ENCODE results near the gene DGCR2. TPM values are rescaled to one million over a fixed set of nuclear protein-coding genes. Genes with fewer than 3 reads are reported as not detected.

The DGCR2 gene
- total and polyA plus RNA-seq, 2 experiments from 2014 or later, result 18.5 to 83.0 TPM

DNA sequence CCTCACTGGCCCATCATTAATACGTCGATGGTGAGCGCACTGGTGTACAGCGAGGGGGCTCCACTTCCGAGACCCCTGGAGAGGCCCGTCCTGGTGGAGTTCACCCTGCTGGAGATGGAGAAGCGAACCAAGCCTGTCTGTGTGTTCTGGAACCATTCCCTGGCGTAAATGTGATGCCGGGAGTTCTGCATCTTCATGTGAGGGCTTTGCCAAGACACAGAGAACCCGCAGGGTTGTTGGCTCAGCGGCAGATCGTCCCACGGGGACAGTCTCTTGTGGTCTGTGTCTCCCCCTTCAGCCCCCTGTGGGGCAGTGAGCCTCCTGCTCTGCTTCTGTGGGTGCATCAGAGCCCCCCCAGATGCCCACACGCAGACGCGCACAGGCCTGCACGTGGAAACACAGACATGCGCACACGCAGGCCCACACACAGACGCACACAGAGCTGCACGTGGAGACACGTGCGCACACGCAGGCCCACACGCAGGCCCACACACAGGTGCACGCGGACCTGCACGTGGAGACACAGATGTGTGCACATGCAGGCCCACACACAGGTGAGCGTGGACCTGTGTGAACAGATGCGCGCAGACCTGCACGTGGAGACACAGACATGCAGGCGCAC lies 130.3 kb downstream of the DGCR2 start (continued):
- no peak for TF ChIP-seq ZNF462 (CRISPR knock-in tag; IDR thresholded peaks at IDR 0.05)

- Histone ChIP-seq H3F3A (replicated peaks; ENCODE audit: low read depth) (no peaks in the 10 kb centered on the region), H3K4me1 (ENCODE audit: insufficient read depth) (no peaks in the 10 kb centered on the region), H3K27me3 (ENCODE audit: insufficient read depth) (no peaks in the 10 kb centered on the region), H3K36me3 (ENCODE audit: insufficient read depth) (no peaks in the 10 kb centered on the region), H2AFZ (no peak overlapping the region), H3K4me3 (no peak overlapping the region), H3K4me2 (no peak overlapping the region), H3K9me2 (ENCODE audit: insufficient read depth) (no peaks in the 10 kb centered on the region), H3K27ac (ENCODE audit: low read depth) (no peak overlapping the region), H3K79me2 (replicated peaks; ENCODE audit: insufficient read depth) (no peaks in the 10 kb centered on the region), H4K20me1 (replicated peaks; ENCODE audit: insufficient read depth) (no peaks in the 10 kb centered on the region; the same call in 1 of the 2 replicates)
- H3K4me3 Mint-ChIP-seq, result no peak overlapping the region
- ATAC-seq, result no peak
- TF ChIP-seq, protein P1, sequence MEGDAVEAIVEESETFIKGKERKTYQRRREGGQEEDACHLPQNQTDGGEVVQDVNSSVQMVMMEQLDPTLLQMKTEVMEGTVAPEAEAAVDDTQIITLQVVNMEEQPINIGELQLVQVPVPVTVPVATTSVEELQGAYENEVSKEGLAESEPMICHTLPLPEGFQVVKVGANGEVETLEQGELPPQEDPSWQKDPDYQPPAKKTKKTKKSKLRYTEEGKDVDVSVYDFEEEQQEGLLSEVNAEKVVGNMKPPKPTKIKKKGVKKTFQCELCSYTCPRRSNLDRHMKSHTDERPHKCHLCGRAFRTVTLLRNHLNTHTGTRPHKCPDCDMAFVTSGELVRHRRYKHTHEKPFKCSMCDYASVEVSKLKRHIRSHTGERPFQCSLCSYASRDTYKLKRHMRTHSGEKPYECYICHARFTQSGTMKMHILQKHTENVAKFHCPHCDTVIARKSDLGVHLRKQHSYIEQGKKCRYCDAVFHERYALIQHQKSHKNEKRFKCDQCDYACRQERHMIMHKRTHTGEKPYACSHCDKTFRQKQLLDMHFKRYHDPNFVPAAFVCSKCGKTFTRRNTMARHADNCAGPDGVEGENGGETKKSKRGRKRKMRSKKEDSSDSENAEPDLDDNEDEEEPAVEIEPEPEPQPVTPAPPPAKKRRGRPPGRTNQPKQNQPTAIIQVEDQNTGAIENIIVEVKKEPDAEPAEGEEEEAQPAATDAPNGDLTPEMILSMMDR (conservative IDR thresholded peaks at IDR 0.05; ENCODE audit: low read depth in 2 of 2), result no peak
- TF ChIP-seq ZNF331 (CRISPR knock-in tag; IDR thresholded peaks at IDR 0.05; ENCODE audit: low read depth) (no peak), ZNF462 (CRISPR knock-in tag; IDR thresholded peaks at IDR 0.05) (no peak), STAT1 (IDR thresholded peaks at IDR 0.05; ENCODE audit: unreplicated experiment) (no peak), ZNF114 (CRISPR knock-in tag; IDR thresholded peaks at IDR 0.05) (no peak), POLR2AphosphoS5 (IDR thresholded peaks at IDR 0.05; ENCODE audit: low read depth) (no peak), NANOG (IDR thresholded peaks at IDR 0.05; ENCODE audit: borderline replicate concordance) (no peak), EZH2 (IDR thresholded peaks at IDR 0.05; ENCODE audit: low read depth, unreplicated experiment) (no peak)
- H3K27me3 Mint-ChIP-seq (ENCODE audit: insufficient read depth, low read depth, poor library complexity), result peaks cover 9% of the 10 kb centered on the region
- no peaks in the 10 kb centered on the region for H3K9me3 Mint-ChIP-seq
- DNase-seq (ENCODE audit: low spot score), result no peak
- no peak overlapping the region for H3K27ac Mint-ChIP-seq
- peaks cover 2% of the 10 kb centered on the region; the same call in 1 of the 3 replicates for H3K4me1 Mint-ChIP-seq
- no peaks in the 10 kb centered on the region for H3K36me3 Mint-ChIP-seq (ENCODE audit: low read depth)
Measured at GRCh38 chr22:18991138-18991432, 131.1 kb downstream of the DGCR2 start.

Data from GM23338 (cell line).